H9 (cell line): ENCODE measurements around the gene TBX19. TPM values are rescaled to one million over a fixed set of nuclear protein-coding genes. Genes with fewer than 3 reads are reported as not detected.

ENCODE experiments used
- DNase-seq: peaks from one replicate; pipeline ENCODE4 v3.0.0-alpha.2; 2017
- H2AFZ ChIP-seq: one replicate; pipeline ENCODE4 v1.6.1; 2013; ENCODE audit warnings: mild to moderate bottlenecking, low read length, control low read depth, moderate library complexity
- H2AK5ac ChIP-seq: 2 replicates; pipeline ENCODE4 v1.6.1; 2013; ENCODE audit warnings: low read length, control low read depth, mixed read lengths; ENCODE audit not compliant: insufficient read length
- H2BK120ac ChIP-seq: one replicate; pipeline ENCODE4 v1.6.1; 2013; ENCODE audit warnings: low read depth, mild to moderate bottlenecking, low read length, control low read depth, inconsistent platforms; ENCODE audit not compliant: poor library complexity, severe bottlenecking
- H2BK12ac ChIP-seq: 2 replicates; pipeline ENCODE4 v1.6.1; 2013; ENCODE audit warnings: low read length, control low read depth, mixed read lengths, low read depth; ENCODE audit not compliant: insufficient read length
- H2BK15ac ChIP-seq: 2 replicates; pipeline ENCODE4 v1.6.1; 2013; ENCODE audit warnings: low read depth, low read length, control low read depth
- H2BK20ac ChIP-seq: one replicate; pipeline ENCODE4 v1.6.1; 2013; ENCODE audit warnings: low read depth, mild to moderate bottlenecking, low read length, control low read depth, inconsistent platforms; ENCODE audit not compliant: poor library complexity, severe bottlenecking
- H2BK5ac ChIP-seq: 2 replicates; pipeline ENCODE4 v1.6.1; 2013; ENCODE audit warnings: low read length, control low read depth, mixed read lengths; ENCODE audit not compliant: insufficient read length
- H3K14ac ChIP-seq: 2 replicates; pipeline ENCODE4 v1.6.1; 2013; ENCODE audit warnings: low read length, control low read depth; ENCODE audit not compliant: insufficient read depth
- H3K18ac ChIP-seq: 2 replicates; pipeline ENCODE4 v1.6.1; 2013; ENCODE audit warnings: low read depth, mild to moderate bottlenecking, mixed read lengths, low read length, control low read depth; ENCODE audit not compliant: insufficient read length
- H3K23ac ChIP-seq: 2 replicates; pipeline ENCODE4 v1.6.1; 2013; ENCODE audit warnings: low read length, control low read depth, mixed read lengths, low read depth; ENCODE audit not compliant: insufficient read length
- H3K23me2 ChIP-seq: 2 replicates; pipeline ENCODE4 v1.6.1; 2013; ENCODE audit warnings: low read depth, mild to moderate bottlenecking, mixed read lengths, low read length, control low read depth; ENCODE audit not compliant: insufficient read length, poor library complexity, severe bottlenecking
- H3K27ac ChIP-seq: 2 replicates; pipeline ENCODE4 v1.5.1; 2013; ENCODE audit warnings: low read length, control low read depth, mixed read lengths, low read depth; ENCODE audit not compliant: insufficient read length
- H3K27me3 ChIP-seq: 2 replicates; pipeline ENCODE4 v1.6.1; 2013; ENCODE audit warnings: low read length, control low read depth, inconsistent platforms; ENCODE audit not compliant: insufficient read depth
- H3K4ac ChIP-seq: 2 replicates; pipeline ENCODE4 v1.6.1; 2013; ENCODE audit warnings: low read depth, mild to moderate bottlenecking, control low read depth, inconsistent platforms, low read length, moderate library complexity
- H3K4me1 ChIP-seq: 2 replicates; pipeline ENCODE4 v1.6.1; 2013; ENCODE audit warnings: low read length, control low read depth, inconsistent platforms; ENCODE audit not compliant: insufficient read depth
- H3K4me2 ChIP-seq: 2 replicates; pipeline ENCODE4 v1.6.1; 2013; ENCODE audit warnings: low read length, control low read depth, mixed read lengths; ENCODE audit not compliant: insufficient read length, insufficient read depth
- H3K56ac ChIP-seq: 2 replicates; pipeline ENCODE4 v1.6.1; 2013; ENCODE audit warnings: low read depth, mild to moderate bottlenecking, mixed read lengths, low read length, control low read depth; ENCODE audit not compliant: insufficient read length
- H3K79me1 ChIP-seq: 2 replicates; pipeline ENCODE4 v1.6.1; 2013; ENCODE audit warnings: low read depth, mild to moderate bottlenecking, moderate library complexity, low read length, control low read depth, inconsistent platforms; ENCODE audit not compliant: insufficient read depth, poor library complexity, severe bottlenecking
- H3K79me2 ChIP-seq: 2 replicates; pipeline ENCODE4 v1.6.1; 2013; ENCODE audit warnings: low read length, control low read depth, inconsistent platforms; ENCODE audit not compliant: insufficient read depth
- H3K9ac ChIP-seq: 2 replicates; pipeline ENCODE4 v1.6.1; 2013; ENCODE audit warnings: low read length, control low read depth, mixed read lengths; ENCODE audit not compliant: insufficient read length; ENCODE audit errors: extremely low read depth
- H3K9me3 ChIP-seq: one replicate; pipeline ENCODE4 v1.6.1; 2013; ENCODE audit warnings: low read depth, low read length, inconsistent platforms; ENCODE audit not compliant: control insufficient read depth
- H3T11ph ChIP-seq: one replicate; pipeline ENCODE4 v1.6.1; 2013; ENCODE audit warnings: mild to moderate bottlenecking, low read length, control low read depth, inconsistent platforms
- H4K20me1 ChIP-seq: one replicate; pipeline ENCODE4 v1.6.1; 2013; ENCODE audit not compliant: control insufficient read depth, insufficient read length, insufficient read depth
- H4K5ac ChIP-seq: 2 replicates; pipeline ENCODE4 v1.6.1; 2013; ENCODE audit warnings: low read depth, mild to moderate bottlenecking, mixed read lengths, low read length, control low read depth; ENCODE audit not compliant: insufficient read length
- H4K8ac ChIP-seq: replicated peaks from 2 replicates; pipeline ENCODE4 v1.6.1; 2013; ENCODE audit warnings: low read length, control low read depth, mixed read lengths, low read depth; ENCODE audit not compliant: insufficient read length
- H4K91ac ChIP-seq: 2 replicates; pipeline ENCODE4 v1.6.1; 2013; ENCODE audit warnings: low read depth, mild to moderate bottlenecking, moderate library complexity, mixed read lengths, low read length, control low read depth; ENCODE audit not compliant: insufficient read length
- H3K27ac Mint-ChIP-seq, 3 experiments: 2 replicates in 2 of 3; 3 replicates in 1 of 3; pipeline ENCODE4 v1.8.0; 2020 to 2021; ENCODE audit warnings: mixed read lengths in 3 of 3, mild to moderate bottlenecking in 1 of 3, moderate library complexity in 1 of 3
- H3K27me3 Mint-ChIP-seq: 2 replicates; pipeline ENCODE4 v1.8.0; 2021; ENCODE audit warnings: low read depth, mild to moderate bottlenecking, moderate library complexity, mixed read lengths
- H3K36me3 Mint-ChIP-seq, 3 experiments: 2 replicates in 2 of 3; 3 replicates in 1 of 3; pipeline ENCODE4 v1.8.0; 2020 to 2021; ENCODE audit warnings: low read depth in 3 of 3, mixed read lengths in 3 of 3; ENCODE audit not compliant: insufficient read depth in 1 of 3
- H3K4me1 Mint-ChIP-seq, 2 experiments: 2 replicates each; pipeline ENCODE4 v1.8.0; 2020; ENCODE audit warnings: mixed read lengths in 2 of 2
- H3K4me3 Mint-ChIP-seq, 2 experiments: 2 replicates in 1 of 2; 3 replicates in 1 of 2; pipeline ENCODE4 v1.8.0; 2020 to 2021; ENCODE audit warnings: mild to moderate bottlenecking in 2 of 2, mixed read lengths in 2 of 2, moderate library complexity in 1 of 2
- H3K9me3 Mint-ChIP-seq, 2 experiments: 2 replicates in 1 of 2; 3 replicates in 1 of 2; pipeline ENCODE4 v1.8.0; 2020; ENCODE audit warnings: mild to moderate bottlenecking in 2 of 2, mixed read lengths in 2 of 2, moderate library complexity in 1 of 2
- CTCF ChIP-seq: fragments of 200-600 bp; sonication (generic); conservative IDR thresholded peaks from 3 replicates; pipeline ENCODE4 v1.8.0; 2021; ENCODE audit warnings: antibody characterized with exemption, mild to moderate bottlenecking
- WGBS: extraction: QIAGEN DNeasy Blood & Tissue Kit; methylation state at CpG from one replicate; pipeline ENCODE4 v1.1.7; 2013; ENCODE audit warnings: missing lambda C conversion rate, low lambda C conversion rate, mixed read lengths; ENCODE audit not compliant: insufficient read length; ENCODE audit errors: extremely low coverage; 5-methylcytosine and 5-hydroxymethylcytosine counted together
- total RNA-seq: library from RNA; stranded (reverse); gene quantifications from 2 replicates; pipeline ENCODE4 v1.2.1, GENCODE V29; 2021

The TBX19 gene
- total RNA-seq, 1 experiment from 2014 or later = 0.48 TPM

- no peak for DNase-seq
- no peak overlapping the region for H3K56ac ChIP-seq
- H2BK120ac ChIP-seq = no peak overlapping the region
- H4K20me1 ChIP-seq = no peaks in the 10 kb centered on the region
- no peak overlapping the region for H3K27ac ChIP-seq
- H4K5ac ChIP-seq = no peak overlapping the region
- TF ChIP-seq CTCF = no peak
- no peaks in the 10 kb centered on the region; the same call in 1 of the 2 replicates for H3K4me1 ChIP-seq
- H3K23ac ChIP-seq = no peak overlapping the region
- no peaks in the 10 kb centered on the region for H3K79me2 ChIP-seq
- no peaks in the 10 kb centered on the region; a peak in 1 of 7 replicates for H3K36me3 Mint-ChIP-seq
- peak overlapping the region in 1 of 3 experiments; percentile 71; a peak in 1 of 7 replicates for H3K27ac Mint-ChIP-seq
- WGBS = no CpG with 5 or more reads among the region's 5 CpGs
- no peak overlapping the region for H2BK5ac ChIP-seq
- H2BK20ac ChIP-seq = no peak overlapping the region
- peaks cover 11 to 16% of the 10 kb centered on the region in 2 experiments for H3K4me1 Mint-ChIP-seq
- H3K4me2 ChIP-seq = no peak overlapping the region
- H2AK5ac ChIP-seq = no peak overlapping the region
- no peaks in the 10 kb centered on the region for H3K23me2 ChIP-seq
- no peaks in the 10 kb centered on the region for H3K27me3 ChIP-seq
- H3K14ac ChIP-seq = no peak overlapping the region
- no peak overlapping the region for H3T11ph ChIP-seq
- no peak overlapping the region for H3K9ac ChIP-seq
- no peak overlapping the region for H3K4me3 Mint-ChIP-seq
- H3K4ac ChIP-seq = no peak overlapping the region
- no peaks in the 10 kb centered on the region for H3K27me3 Mint-ChIP-seq
- no peaks in the 10 kb centered on the region for H3K79me1 ChIP-seq
- H3K9me3 ChIP-seq = no peaks in the 10 kb centered on the region
- H4K91ac ChIP-seq = no peak overlapping the region
- no peak overlapping the region for H3K18ac ChIP-seq
- H3K9me3 Mint-ChIP-seq = no peaks in the 10 kb centered on the region
- no peak overlapping the region for H2BK12ac ChIP-seq
- H2BK15ac ChIP-seq = no peak overlapping the region
- no peak overlapping the region for H2AFZ ChIP-seq
- H4K8ac ChIP-seq = no peak overlapping the region
These were observed 24.2 kb downstream of the TBX19 start for GRCh38 chr1:168304865-168305264.
